HFFc6 (cell line): ENCODE results near the gene ZCCHC4. TPM values are rescaled to one million over a fixed set of nuclear protein-coding genes. Genes with fewer than 3 reads are reported as not detected.

Experiments used
- DNase-seq: peaks from one replicate; pipeline ENCODE4 v3.0.0-alpha.2; 2018
- H3K27ac Mint-ChIP-seq: 2 replicates; pipeline ENCODE4 v1.8.0; 2020; ENCODE audit warnings: mild to moderate bottlenecking, mixed read lengths
- H3K27me3 Mint-ChIP-seq: 2 replicates; pipeline ENCODE4 v1.8.0; 2021; ENCODE audit warnings: mild to moderate bottlenecking, moderate library complexity, mixed read lengths; ENCODE audit not compliant: insufficient read depth
- H3K36me3 Mint-ChIP-seq: 2 replicates; pipeline ENCODE4 v1.8.0; 2021; ENCODE audit warnings: low read depth, mixed read lengths
- H3K4me1 Mint-ChIP-seq: 2 replicates; pipeline ENCODE4 v1.8.0; 2020; ENCODE audit warnings: low read depth, mixed read lengths
- H3K4me3 Mint-ChIP-seq: 2 replicates; pipeline ENCODE4 v1.8.0; 2020; ENCODE audit warnings: mild to moderate bottlenecking, moderate library complexity, mixed read lengths
- H3K9me3 Mint-ChIP-seq: 2 replicates; pipeline ENCODE4 v1.8.0; 2020; ENCODE audit warnings: mild to moderate bottlenecking, mixed read lengths
- CTCF ChIP-seq: fragments of 200-600 bp; sonication (generic); IDR thresholded peaks from 2 replicates; pipeline ENCODE4 v1.5.0; 2021; ENCODE audit warnings: antibody characterized with exemption, mild to moderate bottlenecking
- total RNA-seq, 6 experiments: library from RNA; stranded (reverse); fragmentation: NEBNext Ultra II Directional; extraction: Animal tissue kit (Norgen Biotek cat#: 25700); gene quantifications; 2 replicates in 1 of 6; 3 replicates in 5 of 6; pipeline ENCODE4 v1.2.3, GENCODE V29; 2021

The ZCCHC4 gene
- total RNA-seq, 6 experiments from 2014 or later = 8.3 to 11.0 (median 9.1) TPM

- 0 out of 2 replicates have a peak, but pooled peaks cover 4% of the 10 kb centered on the region for H3K36me3 Mint-ChIP-seq
- H3K27ac Mint-ChIP-seq = no peak overlapping the region
- no peaks in the 10 kb centered on the region for H3K9me3 Mint-ChIP-seq
- no peaks in the 10 kb centered on the region for H3K27me3 Mint-ChIP-seq
- DNase-seq = no peak
- peaks cover 16% of the 10 kb centered on the region for H3K4me1 Mint-ChIP-seq
- no peak for TF ChIP-seq CTCF
- no peak overlapping the region for H3K4me3 Mint-ChIP-seq
These were observed 43.5 kb downstream of the ZCCHC4 start for GRCh38 chr4:25356068-25356467.

GRCh38 chr4:25358515-25359275 lies 46.1 kb downstream of the ZCCHC4 start:
- no peak for DNase-seq
- Mint-ChIP-seq H3K27ac (no peak overlapping the region), H3K4me1 (no peaks in the 10 kb centered on the region), H3K9me3 (no peaks in the 10 kb centered on the region), H3K36me3 (0 out of 2 replicates have a peak, but pooled peaks cover 4% of the 10 kb centered on the region), H3K27me3 (no peaks in the 10 kb centered on the region), H3K4me3 (no peak overlapping the region)
- TF ChIP-seq CTCF = no peak

GRCh38 chr4:25361253-25361652 lies 48.7 kb downstream of the ZCCHC4 start:
- no peaks in the 10 kb centered on the region for H3K4me1 Mint-ChIP-seq
- DNase-seq = no peak
- H3K9me3 Mint-ChIP-seq = no peaks in the 10 kb centered on the region
- no peaks in the 10 kb centered on the region for H3K36me3 Mint-ChIP-seq
- H3K27ac Mint-ChIP-seq = no peak overlapping the region
- no peak for TF ChIP-seq CTCF
- no peaks in the 10 kb centered on the region for H3K27me3 Mint-ChIP-seq
- H3K4me3 Mint-ChIP-seq = no peak overlapping the region

GRCh38 chr4:25367004-25367621 lies 54.5 kb downstream of the ZCCHC4 start:
- Mint-ChIP-seq H3K27me3 (no peaks in the 10 kb centered on the region), H3K27ac (no peak overlapping the region), H3K36me3 (no peaks in the 10 kb centered on the region), H3K4me3 (no peak overlapping the region), H3K9me3 (no peaks in the 10 kb centered on the region), H3K4me1 (no peaks in the 10 kb centered on the region)
- DNase-seq = peak; percentile 29
- TF ChIP-seq CTCF = peak; percentile 91

GRCh38 chr4:25367877-25368276 lies 55.3 kb downstream of the ZCCHC4 start:
- no peak for TF ChIP-seq CTCF
- Mint-ChIP-seq H3K36me3 (no peaks in the 10 kb centered on the region), H3K9me3 (no peaks in the 10 kb centered on the region), H3K4me1 (no peaks in the 10 kb centered on the region), H3K4me3 (no peak overlapping the region), H3K27ac (no peak overlapping the region), H3K27me3 (no peaks in the 10 kb centered on the region)
- no peak for DNase-seq
